ENCODE results near the gene UCK2.

DNA sequence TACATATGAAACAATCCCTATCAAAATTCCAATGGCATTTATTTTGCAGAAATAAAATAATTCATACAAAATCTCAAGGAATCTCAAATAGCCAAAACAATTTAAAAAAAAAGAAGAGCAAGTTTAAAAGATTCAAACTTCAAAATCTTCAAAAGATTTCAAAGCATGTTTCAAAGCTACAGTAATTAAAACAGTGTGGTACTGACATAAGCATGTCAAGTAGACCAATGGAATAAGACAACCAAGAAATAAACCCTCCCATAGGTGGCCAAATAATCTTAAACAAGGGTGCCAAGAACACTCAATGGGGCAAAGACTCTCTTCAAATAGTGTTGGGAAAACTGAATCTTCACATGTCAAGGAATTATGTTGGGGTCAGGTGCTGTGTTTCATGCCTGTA is 28.0 kb upstream of the UCK2 start:
- TF ChIP-seq SUZ12 (IDR thresholded peaks at IDR 0.05; ENCODE audit: low read length) (no peak), SIX5 (IDR thresholded peaks at IDR 0.05; ENCODE audit: low read depth, low read length) (no peak), TAF1 (IDR thresholded peaks at IDR 0.05; ENCODE audit: low read depth, low read length) (no peak), CHD1 (IDR thresholded peaks at IDR 0.05; ENCODE audit: low read depth, low read length) (no peak), EZH2 (IDR thresholded peaks at IDR 0.05; ENCODE audit: low read depth, low read length, severe bottlenecking) (no peak), EP300 (IDR thresholded peaks at IDR 0.05; ENCODE audit: borderline replicate concordance in 1 of 2, low read depth in 2 of 2, low read length in 2 of 2) (no peak), POLR2A (IDR thresholded peaks at IDR 0.05; ENCODE audit: control extremely low read depth in 1 of 2, low read depth in 2 of 2, low read length in 2 of 2) (no peak), CHD2 (IDR thresholded peaks at IDR 0.05; ENCODE audit: low read length) (no peak), GTF2F1 (IDR thresholded peaks at IDR 0.05; ENCODE audit: borderline replicate concordance, low read depth, low read length) (no peak)
- TF ChIP-seq, protein P1, sequence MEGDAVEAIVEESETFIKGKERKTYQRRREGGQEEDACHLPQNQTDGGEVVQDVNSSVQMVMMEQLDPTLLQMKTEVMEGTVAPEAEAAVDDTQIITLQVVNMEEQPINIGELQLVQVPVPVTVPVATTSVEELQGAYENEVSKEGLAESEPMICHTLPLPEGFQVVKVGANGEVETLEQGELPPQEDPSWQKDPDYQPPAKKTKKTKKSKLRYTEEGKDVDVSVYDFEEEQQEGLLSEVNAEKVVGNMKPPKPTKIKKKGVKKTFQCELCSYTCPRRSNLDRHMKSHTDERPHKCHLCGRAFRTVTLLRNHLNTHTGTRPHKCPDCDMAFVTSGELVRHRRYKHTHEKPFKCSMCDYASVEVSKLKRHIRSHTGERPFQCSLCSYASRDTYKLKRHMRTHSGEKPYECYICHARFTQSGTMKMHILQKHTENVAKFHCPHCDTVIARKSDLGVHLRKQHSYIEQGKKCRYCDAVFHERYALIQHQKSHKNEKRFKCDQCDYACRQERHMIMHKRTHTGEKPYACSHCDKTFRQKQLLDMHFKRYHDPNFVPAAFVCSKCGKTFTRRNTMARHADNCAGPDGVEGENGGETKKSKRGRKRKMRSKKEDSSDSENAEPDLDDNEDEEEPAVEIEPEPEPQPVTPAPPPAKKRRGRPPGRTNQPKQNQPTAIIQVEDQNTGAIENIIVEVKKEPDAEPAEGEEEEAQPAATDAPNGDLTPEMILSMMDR (IDR thresholded peaks at IDR 0.05; ENCODE audit: control extremely low read depth in 1 of 3, insufficient read depth in 1 of 3, low read depth in 1 of 3, low read length in 3 of 3), result no peak

All from H1 (cell line).